ENCODE data around the gene DSEL.

The DSEL gene

DNA sequence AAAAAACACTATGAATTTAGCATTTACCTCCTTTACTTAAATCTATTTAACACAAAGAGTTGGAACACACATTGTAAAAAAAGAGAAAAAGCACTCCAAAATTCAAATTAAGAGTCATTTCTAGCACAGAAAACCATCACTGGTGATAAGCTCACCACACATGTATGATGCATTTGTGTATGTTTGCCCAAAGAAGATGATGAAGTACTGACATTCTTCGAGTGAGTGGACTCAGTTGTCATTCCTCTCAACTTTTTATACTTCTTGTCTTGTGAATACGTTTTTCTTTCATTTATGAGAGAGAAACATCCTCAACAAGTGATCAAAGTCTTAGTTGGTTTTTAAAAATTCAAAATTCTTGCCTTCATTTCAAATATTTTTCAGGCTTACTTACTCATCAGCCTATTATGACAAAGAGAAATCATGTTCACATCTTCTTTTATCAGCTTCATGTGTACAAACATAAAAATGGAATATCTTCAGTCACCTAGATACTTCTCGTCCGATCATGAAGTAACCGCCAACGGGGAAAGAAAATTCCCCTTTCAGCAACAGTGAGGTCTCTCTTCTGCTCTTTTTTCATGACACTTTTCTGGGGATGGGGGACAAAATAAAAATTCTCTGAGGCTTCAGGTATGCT is 1.5 kb downstream of the DSEL start:
- H3K9me3 ChIP-seq (ENCODE audit: control insufficient read depth, insufficient read depth, low read length): no peaks in the 10 kb centered on the region
- H3K27me3 ChIP-seq (ENCODE audit: control insufficient read depth, low read length): peaks cover 18% of the 10 kb centered on the region
- no peaks in the 10 kb centered on the region for H3F3A ChIP-seq (ENCODE audit: control insufficient read depth, insufficient read depth)
- H4K20me1 ChIP-seq (ENCODE audit: control insufficient read depth, insufficient read depth, low read depth, low read length): no peaks in the 10 kb centered on the region
- H3K4me3 ChIP-seq (ENCODE audit: low read length): no peak overlapping the region
- TF ChIP-seq EZH2phosphoT487 (IDR thresholded peaks at IDR 0.05; ENCODE audit: borderline replicate concordance, low read length) (no peak), CTCF (IDR thresholded peaks at IDR 0.05; ENCODE audit: low read depth, low read length, poor library complexity, severe bottlenecking) (no peak)
- H3K27ac ChIP-seq (ENCODE audit: low read depth, low read length): no peak overlapping the region
- no peak overlapping the region for H3K4me2 ChIP-seq (ENCODE audit: low read length)
- H3K4me1 ChIP-seq (ENCODE audit: control insufficient read depth, low read length): peaks cover 11% of the 10 kb centered on the region
- no peaks in the 10 kb centered on the region for H3K79me2 ChIP-seq (ENCODE audit: control insufficient read depth, low read length)
- no peaks in the 10 kb centered on the region for H3K36me3 ChIP-seq (ENCODE audit: control insufficient read depth, low read length)
- no peaks in the 10 kb centered on the region for H3K9me2 ChIP-seq (replicated peaks; ENCODE audit: control insufficient read depth, low read length)

GRCh38 chr18:67514465-67514864 is 2.1 kb downstream of the DSEL start:
- Histone ChIP-seq H4K20me1 (ENCODE audit: control insufficient read depth, insufficient read depth, low read depth, low read length) (no peaks in the 10 kb centered on the region), H3K4me2 (ENCODE audit: low read length) (no peak overlapping the region), H3K36me3 (ENCODE audit: control insufficient read depth, low read length) (no peaks in the 10 kb centered on the region), H3K9me2 (replicated peaks; ENCODE audit: control insufficient read depth, low read length) (no peaks in the 10 kb centered on the region), H3F3A (ENCODE audit: control insufficient read depth, insufficient read depth) (no peaks in the 10 kb centered on the region), H3K79me2 (ENCODE audit: control insufficient read depth, low read length) (no peaks in the 10 kb centered on the region), H3K27ac (ENCODE audit: low read depth, low read length) (no peak overlapping the region), H3K4me1 (ENCODE audit: control insufficient read depth, low read length) (peaks cover 11% of the 10 kb centered on the region), H3K4me3 (ENCODE audit: low read length) (no peak overlapping the region), H3K27me3 (ENCODE audit: control insufficient read depth, low read length) (peaks cover 18% of the 10 kb centered on the region), H3K9me3 (ENCODE audit: control insufficient read depth, insufficient read depth, low read length) (no peaks in the 10 kb centered on the region)
- TF ChIP-seq CTCF (IDR thresholded peaks at IDR 0.05; ENCODE audit: low read depth, low read length, poor library complexity, severe bottlenecking): no peak
- TF ChIP-seq EZH2phosphoT487 (IDR thresholded peaks at IDR 0.05; ENCODE audit: borderline replicate concordance, low read length): no peak

DNA sequence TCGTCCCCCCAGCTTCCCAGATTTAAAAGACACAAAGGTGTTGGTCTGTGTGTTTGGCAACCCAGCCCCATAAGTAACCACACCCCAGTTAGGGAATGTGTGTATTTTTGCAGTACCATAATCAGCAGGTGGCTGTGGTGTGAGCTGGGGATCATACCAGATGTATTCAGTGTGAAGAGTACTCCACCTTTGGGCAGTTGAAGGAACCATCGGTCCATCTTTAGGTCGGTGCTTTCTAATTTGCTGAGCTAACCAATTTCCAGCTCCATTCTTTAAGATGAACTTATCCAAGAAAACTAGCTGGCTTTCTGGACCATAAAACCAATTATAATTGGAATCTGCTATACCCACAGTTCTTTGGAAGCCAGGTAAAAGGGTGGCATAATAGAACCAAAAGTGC is 3.2 kb downstream of the DSEL start:
- Histone ChIP-seq H3K4me3 (ENCODE audit: low read length) (no peak overlapping the region), H3K27ac (ENCODE audit: low read depth, low read length) (no peak overlapping the region), H3K4me2 (ENCODE audit: low read length) (no peak overlapping the region), H3K36me3 (ENCODE audit: control insufficient read depth, low read length) (no peaks in the 10 kb centered on the region), H3K4me1 (ENCODE audit: control insufficient read depth, low read length) (peaks cover 11% of the 10 kb centered on the region), H3K79me2 (ENCODE audit: control insufficient read depth, low read length) (no peaks in the 10 kb centered on the region), H3K27me3 (ENCODE audit: control insufficient read depth, low read length) (peaks cover 18% of the 10 kb centered on the region), H3K9me2 (replicated peaks; ENCODE audit: control insufficient read depth, low read length) (no peaks in the 10 kb centered on the region), H3K9me3 (ENCODE audit: control insufficient read depth, insufficient read depth, low read length) (no peaks in the 10 kb centered on the region), H4K20me1 (ENCODE audit: control insufficient read depth, insufficient read depth, low read depth, low read length) (no peaks in the 10 kb centered on the region), H3F3A (ENCODE audit: control insufficient read depth, insufficient read depth) (no peaks in the 10 kb centered on the region)
- TF ChIP-seq CTCF (IDR thresholded peaks at IDR 0.05; ENCODE audit: low read depth, low read length, poor library complexity, severe bottlenecking) (no peak), EZH2phosphoT487 (IDR thresholded peaks at IDR 0.05; ENCODE audit: borderline replicate concordance, low read length) (no peak)

All from DOHH2 (cell line).